Uterus (tissue), 2 donors: ENCODE measurements around the gene MYOCD.

Experiments
- CTCF ChIP-seq, 4 experiments: fragments of 200-600 bp in 2 of 4; fragments of 450-650 bp in 2 of 4; sonication (generic) in 2 of 4; IDR thresholded peaks; one replicate each; pipeline ENCODE4 v1.5.1; 2016 to 2019; ENCODE audit warnings: antibody characterized with exemption in 4 of 4, mild to moderate bottlenecking in 2 of 4, moderate library complexity in 1 of 4
- POLR2A ChIP-seq, 2 donors: fragments of 450-650 bp; IDR thresholded peaks; one replicate each; pipeline ENCODE4 v1.6.1; 2016; ENCODE audit warnings: antibody characterized with exemption in 2 of 2, mild to moderate bottlenecking in 1 of 2, moderate library complexity in 1 of 2

GRCh38 chr17:12815642-12816141 is 150.0 kb downstream of the MYOCD start:
- TF ChIP-seq CTCF (IDR thresholded peaks at IDR 0.05) (no peak), POLR2A (IDR thresholded peaks at IDR 0.05) (no peak)
